Measurements from ENCODE around the gene GCNT4.

- TF ChIP-seq EZH2 (IDR thresholded peaks at IDR 0.05; ENCODE audit: low read length, unreplicated experiment) (no peak), CTCF (conservative IDR thresholded peaks at IDR 0.05; ENCODE audit: low read depth, low read length) (no peak), EZH2phosphoT487 (IDR thresholded peaks at IDR 0.05; ENCODE audit: borderline replicate concordance, low read length) (no peak)
These were observed 35.5 kb downstream of the GCNT4 start for GRCh38 chr5:75016896-75017295.
